Subcutaneous adipose tissue (tissue), 4 donors: Measurements from ENCODE around the gene PRSS22. TPM values are rescaled to one million over a fixed set of nuclear protein-coding genes. Genes with fewer than 3 reads are reported as not detected.

ENCODE experiments used
- CTCF ChIP-seq: fragments of 450-650 bp; IDR thresholded peaks from one replicate; pipeline ENCODE4 v1.5.1; 2016; ENCODE audit warnings: low read depth, mild to moderate bottlenecking, control low read depth, antibody characterized with exemption, moderate library complexity
- total RNA-seq, 4 donors: library from RNA; depleted of rRNA; stranded (reverse); fragments of >200 nt; gene quantifications; one replicate each; pipeline ENCODE4 v1.1.0, GENCODE V29; 2016

Gene PRSS22
- total RNA-seq, 4 donors from 2014 or later = 1.5 TPM; not detected in 3

GRCh38 chr16:2900526-2901075, 42.6 kb upstream of the PRSS22 start:
- no peak for TF ChIP-seq CTCF

- no peak for TF ChIP-seq CTCF
Measured at GRCh38 chr16:2899564-2900072, 41.6 kb upstream of the PRSS22 start.

- TF ChIP-seq CTCF = no peak
Measured at GRCh38 chr16:2898831-2899563, 41.0 kb upstream of the PRSS22 start.

GRCh38 chr16:2897110-2897509, 39.1 kb upstream of the PRSS22 start:
- no peak for TF ChIP-seq CTCF

- TF ChIP-seq CTCF = no peak
Measured at GRCh38 chr16:2896480-2897010, 38.6 kb upstream of the PRSS22 start.

- TF ChIP-seq CTCF = no peak
Measured at GRCh38 chr16:2895813-2896212, 37.8 kb upstream of the PRSS22 start.

GRCh38 chr16:2894231-2894630, 36.3 kb upstream of the PRSS22 start:
- TF ChIP-seq CTCF = no peak
